CD4-positive, alpha-beta T cell treated with Interleukin-1 beta for 1 hour (primary cell): ENCODE data around the gene BSN.
A peak's percentile ranks its signal among the peaks of the same experiment; 100 is the strongest.

ENCODE experiments used
- DNase-seq, 2 donors: peaks; one replicate each; pipeline ENCODE4 v3.0.0-alpha.2; 2020 to 2022

BSN gene

DNA sequence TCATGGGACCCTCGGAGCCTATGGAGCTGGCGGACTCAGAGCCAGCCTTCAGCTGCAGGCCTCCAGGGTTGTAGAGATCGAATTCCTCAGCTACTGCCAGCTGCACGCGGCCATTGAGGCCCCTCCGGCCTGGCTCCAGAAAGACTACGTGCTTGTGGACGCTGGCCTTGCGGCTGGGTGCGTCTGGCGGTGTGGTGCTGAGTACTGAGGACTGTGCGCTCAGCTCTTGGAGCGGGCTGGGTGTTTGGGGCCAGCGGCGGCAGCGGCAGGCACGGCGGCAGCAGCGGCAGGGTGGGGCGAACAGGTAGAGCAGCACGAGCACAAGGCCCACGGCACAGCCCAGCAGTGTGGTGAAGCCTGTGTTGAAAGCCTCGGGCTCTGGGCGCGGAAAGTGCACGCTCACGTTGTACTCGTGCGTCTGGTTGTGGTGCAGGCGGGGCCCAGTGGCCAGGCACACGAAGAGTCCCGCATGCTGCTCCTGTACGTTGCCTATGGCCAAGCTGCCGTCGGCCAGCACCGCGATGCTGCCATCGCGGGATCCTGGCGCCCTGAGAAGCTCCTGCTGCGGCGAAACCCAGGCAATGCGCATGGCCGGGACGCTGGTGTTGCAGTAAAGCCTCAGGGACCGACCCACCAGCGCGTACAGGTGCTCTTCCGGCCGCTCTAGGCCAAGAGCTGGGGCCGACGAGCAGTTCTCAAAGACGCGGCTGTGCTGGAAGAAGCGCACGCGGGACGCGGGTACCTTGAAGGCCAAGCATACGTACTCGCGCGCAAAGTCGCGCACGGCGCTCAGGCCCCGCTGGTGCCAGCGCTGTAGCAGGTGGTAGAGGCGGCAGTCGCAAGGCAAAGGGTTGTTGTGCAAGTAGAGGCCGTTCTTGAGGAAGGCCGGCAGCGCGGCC is 163.9 kb downstream of the BSN start:
- no peak for DNase-seq

DNA sequence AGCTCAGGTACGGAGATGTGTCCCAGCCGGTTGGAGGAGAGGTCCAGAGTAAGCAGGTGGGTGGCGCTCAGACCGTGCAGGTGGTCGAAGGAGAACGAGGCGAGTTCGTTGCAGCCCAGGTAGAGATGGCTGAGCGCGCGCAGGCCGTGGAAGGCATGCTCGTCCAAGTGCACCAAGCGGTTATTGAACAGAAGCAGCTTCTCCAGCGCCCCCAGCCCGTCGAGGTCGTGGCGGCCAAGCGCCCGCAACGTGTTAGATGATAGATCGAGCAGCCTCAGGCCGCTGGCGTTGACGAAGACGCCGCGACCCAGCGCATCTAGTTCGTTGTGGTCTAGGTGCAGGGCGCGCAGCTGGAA is 164.6 kb downstream of the BSN start:
- no peak for DNase-seq

DNA sequence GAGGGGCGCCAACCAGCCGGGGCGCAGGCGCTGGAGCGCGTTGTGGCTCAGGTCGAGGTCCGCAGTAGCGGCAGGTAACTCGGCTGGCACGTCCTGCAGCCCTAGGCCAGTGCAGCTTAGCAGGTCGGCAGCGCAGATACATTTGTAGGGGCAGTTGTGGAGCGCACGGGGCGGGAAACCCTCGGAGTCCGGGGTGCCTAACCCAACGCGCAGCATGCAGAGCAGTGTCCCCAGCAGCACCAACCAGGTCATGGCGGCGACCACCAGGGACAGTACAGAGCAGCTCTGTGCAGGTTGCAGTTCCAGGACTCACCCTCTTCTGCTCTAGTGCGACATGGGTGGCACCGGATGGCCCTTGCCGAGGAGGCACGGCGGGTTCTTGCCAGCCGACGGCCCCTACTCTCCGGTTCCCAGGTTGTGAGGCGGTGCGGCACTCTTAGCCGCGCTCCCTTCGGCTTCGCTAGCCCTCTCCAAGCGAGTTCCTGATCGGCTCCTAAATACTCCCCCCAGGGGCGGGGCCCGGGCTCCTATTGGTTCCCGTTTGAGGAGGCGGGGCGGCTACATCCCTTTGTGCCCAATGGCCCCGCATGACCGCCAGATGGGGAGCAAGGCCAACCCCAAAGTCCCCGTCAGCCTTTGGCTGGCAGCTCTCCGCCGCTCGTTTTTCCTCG is 165.1 kb downstream of the BSN start, which contains the start of gene AMIGO3:
TSS of gene AMIGO3 (minus strand) at position 471 of the 671 bp plus-strand sequence. CDS start at position 252, 219 bp downstream.
- DNase-seq = peak; percentile 90
